HG03469 (cell line): ENCODE measurements around the gene MRLN.
"Not testable (repeated sequence)": the region's sequence is repeated elsewhere in the genome, so short reads cannot be mapped to it uniquely, and the experiment has no call there.

Experiments used
- ATAC-seq: cut with Tn5 transposase; IDR thresholded peaks from one replicate; pipeline ENCODE4 v1.9.1; 2021; ENCODE audit warnings: mild to moderate bottlenecking, moderate library complexity, moderate number of reproducible peaks; ENCODE audit not compliant: unreplicated experiment

MRLN gene

GRCh38 chr10:59753267-59753666, at the start of gene MRLN:
TSS of gene MRLN (minus strand) at chr10:59753455.
- no peak for ATAC-seq

- no peak for ATAC-seq
Measured at GRCh38 chr10:59801171-59801570, 47.9 kb upstream of the MRLN start.

GRCh38 chr10:59799421-59799820, 46.2 kb upstream of the MRLN start:
- ATAC-seq, result no peak

- no peak for ATAC-seq
Measured at GRCh38 chr10:59793919-59794318, 40.7 kb upstream of the MRLN start.

- ATAC-seq, result no peak
Measured at GRCh38 chr10:59792812-59793211, 39.6 kb upstream of the MRLN start.

- ATAC-seq, result no peak
Measured at GRCh38 chr10:59791601-59792000, 38.3 kb upstream of the MRLN start.

GRCh38 chr10:59790080-59790479, 36.8 kb upstream of the MRLN start:
- ATAC-seq, result not testable (repeated sequence)

- ATAC-seq, result not testable (repeated sequence)
Measured at GRCh38 chr10:59788914-59789313, 35.7 kb upstream of the MRLN start.

GRCh38 chr10:59787032-59787431, 33.8 kb upstream of the MRLN start:
- ATAC-seq, result not testable (repeated sequence)

- not testable (repeated sequence) for ATAC-seq
Measured at GRCh38 chr10:59785476-59785875, 32.2 kb upstream of the MRLN start.

GRCh38 chr10:59781511-59781910, 28.3 kb upstream of the MRLN start:
- ATAC-seq, result no peak

- no peak for ATAC-seq
Measured at GRCh38 chr10:59779756-59780533, 26.7 kb upstream of the MRLN start.

GRCh38 chr10:59774451-59774850, 21.2 kb upstream of the MRLN start:
- no peak for ATAC-seq

GRCh38 chr10:59773088-59773487, 19.8 kb upstream of the MRLN start:
- no peak for ATAC-seq

- ATAC-seq, result no peak
Measured at GRCh38 chr10:59771162-59771807, 18.0 kb upstream of the MRLN start.

- no peak for ATAC-seq
Measured at GRCh38 chr10:59770689-59771088, 17.4 kb upstream of the MRLN start.

- ATAC-seq, result no peak
Measured at GRCh38 chr10:59762505-59762904, 9.2 kb upstream of the MRLN start.

- ATAC-seq, result no peak
Measured at GRCh38 chr10:59757966-59758365, 4.7 kb upstream of the MRLN start.

- no peak for ATAC-seq
Measured at GRCh38 chr10:59754951-59755350, 1.7 kb upstream of the MRLN start.

- ATAC-seq, result no peak
Measured at GRCh38 chr10:59752278-59752940, 846 bp downstream of the MRLN start.

GRCh38 chr10:59750155-59750945, 2.9 kb downstream of the MRLN start:
- no peak for ATAC-seq
